Breast epithelium (tissue), 4 donors: ENCODE data around the gene NSG2. TPM values are rescaled to one million over a fixed set of nuclear protein-coding genes. Genes with fewer than 3 reads are reported as not detected.

Experiments used
- DNase-seq, 2 donors: peaks; one replicate each; pipeline ENCODE4 v3.0.0-alpha.2; 2019; ENCODE audit warnings: low spot score in 2 of 2
- H3K27ac ChIP-seq, 2 donors: fragments of 200-600 bp; sonication (generic) in 1 of 2; one replicate each; pipeline ENCODE4 v1.5.1; 2016 to 2019; ENCODE audit warnings: mild to moderate bottlenecking in 1 of 2
- H3K27me3 ChIP-seq, 2 donors: fragments of 200-600 bp; sonication (generic) in 1 of 2; one replicate each; pipeline versions ENCODE4 v1.5.1 to v1.6.0; 2017 to 2019; ENCODE audit warnings: control low read depth in 1 of 2, mild to moderate bottlenecking in 1 of 2
- H3K36me3 ChIP-seq: fragments of 200-600 bp; one replicate; pipeline ENCODE4 v1.5.1; 2019
- H3K4me1 ChIP-seq, 2 donors: fragments of 200-600 bp; sonication (generic); one replicate each; pipeline ENCODE4 v1.5.1; 2016 to 2019; ENCODE audit warnings: control low read depth in 1 of 2
- H3K4me3 ChIP-seq, 3 donors: fragments of 200-600 bp; sonication (generic); 1 replicate in 2 of 3; 2 replicates in 1 of 3; pipeline ENCODE4 v1.5.1; 2016 to 2019; ENCODE audit warnings: mild to moderate bottlenecking in 3 of 3, moderate library complexity in 2 of 3
- H3K9me3 ChIP-seq, 2 donors: fragments of 200-600 bp; sonication (generic) in 1 of 2; one replicate each; pipeline ENCODE4 v1.5.1; 2016 to 2019; ENCODE audit warnings: control low read depth in 1 of 2
- POLR2A ChIP-seq: fragments of 450-650 bp; IDR thresholded peaks from one replicate; pipeline ENCODE4 v1.6.1; 2016; ENCODE audit warnings: antibody characterized with exemption, mild to moderate bottlenecking, moderate library complexity
- POLR2AphosphoS5 ChIP-seq, 3 donors: sonication (generic); formaldehyde crosslinking; IDR thresholded peaks; one replicate each; pipeline ENCODE4 v1.6.1; 2017; ENCODE audit warnings: antibody characterized with exemption in 3 of 3
- intact Hi-C: fragments of 100-400 bp; cut with DNase I; formaldehyde crosslinking; loops from one replicate; pipeline ENCODE4 v1.15.1; 2023; ENCODE audit warnings: low total_unique reads
- total RNA-seq, 3 donors: library from RNA; depleted of rRNA; stranded (reverse); fragments of >200 nt; gene quantifications; one replicate each; pipeline ENCODE4 v1.1.0, GENCODE V29; 2016
- TF ChIP-seq, protein P1 (sequence below), 3 donors: fragments of 450-650 bp; IDR thresholded peaks; one replicate each; pipeline ENCODE4 v1.5.1; 2016 to 2017; ENCODE audit warnings: antibody characterized with exemption in 3 of 3, mild to moderate bottlenecking in 3 of 3, moderate library complexity in 3 of 3

Gene NSG2
- total RNA-seq, 3 donors from 2014 or later, result not detected

DNA sequence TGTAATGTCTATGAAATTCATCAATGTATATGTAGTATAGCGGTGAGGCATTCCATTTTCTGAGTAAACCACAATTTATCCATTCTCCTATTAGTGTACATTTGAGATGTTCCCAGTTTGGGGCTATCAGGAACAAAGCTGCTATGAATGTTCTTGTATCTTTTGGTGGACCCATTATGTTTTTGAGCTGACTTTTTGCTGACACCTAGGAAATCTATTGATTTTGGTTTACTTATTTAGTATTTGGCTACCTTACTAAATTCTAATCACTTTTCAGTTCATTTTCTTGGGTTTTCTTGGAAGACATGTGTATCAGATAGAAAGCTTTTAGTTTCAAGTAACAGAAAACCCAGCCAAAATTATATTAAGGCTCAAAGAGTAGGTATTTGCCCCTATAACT is 13.7 kb downstream of the NSG2 start:
- H3K4me3 ChIP-seq, result no peak overlapping the region
- intact Hi-C loops, result no loop called here
- H3K4me1 ChIP-seq, result no peaks in the 10 kb centered on the region
- no peak overlapping the region for H3K27ac ChIP-seq
- no peak for DNase-seq
- TF ChIP-seq POLR2AphosphoS5 (IDR thresholded peaks at IDR 0.05), result no peak
- no peak for TF ChIP-seq POLR2A
- H3K9me3 ChIP-seq, result no peaks in the 10 kb centered on the region
- no peaks in the 10 kb centered on the region for H3K36me3 ChIP-seq
- peaks cover 0 to 3% of the 10 kb centered on the region in 2 donors for H3K27me3 ChIP-seq

DNA sequence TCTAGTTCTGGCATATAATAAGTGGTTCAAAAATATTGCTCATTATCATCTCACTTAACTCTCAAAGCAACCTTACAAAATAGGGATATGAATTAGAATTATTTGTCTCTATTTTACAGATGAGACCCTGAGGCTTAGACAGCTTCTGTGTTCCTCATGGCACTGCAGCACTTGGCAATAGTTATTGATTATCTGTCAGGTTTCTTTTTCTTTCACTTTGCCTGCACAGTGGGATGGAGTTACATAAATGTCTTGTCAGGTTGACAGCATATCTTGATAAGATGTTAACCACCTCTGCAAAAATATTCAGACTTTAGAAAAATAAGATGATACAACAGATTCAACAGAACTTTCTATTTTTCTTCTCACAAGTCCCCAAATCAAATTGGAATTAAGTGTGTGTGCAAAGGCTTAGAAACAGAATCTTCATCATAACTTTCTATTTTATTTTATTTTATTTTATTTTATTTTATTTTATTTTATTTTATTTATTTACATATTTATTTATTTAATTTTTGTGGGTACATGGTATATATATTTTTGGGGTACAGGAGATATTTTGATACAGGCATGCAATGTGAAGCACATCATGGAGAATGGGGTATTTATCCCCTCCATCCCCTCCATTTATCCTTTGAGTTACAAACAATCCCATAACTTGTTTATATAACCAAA is 17.7 kb downstream of the NSG2 start:
- H3K4me3 ChIP-seq, result no peak overlapping the region
- H3K36me3 ChIP-seq, result no peaks in the 10 kb centered on the region
- H3K27ac ChIP-seq, result no peak overlapping the region
- no peaks in the 10 kb centered on the region for H3K9me3 ChIP-seq
- no peaks in the 10 kb centered on the region for H3K4me1 ChIP-seq
- no peak for DNase-seq
- intact Hi-C loops, result no loop called here
- peaks cover 0 to 14% of the 10 kb centered on the region in 2 donors for H3K27me3 ChIP-seq
- TF ChIP-seq, protein P1, sequence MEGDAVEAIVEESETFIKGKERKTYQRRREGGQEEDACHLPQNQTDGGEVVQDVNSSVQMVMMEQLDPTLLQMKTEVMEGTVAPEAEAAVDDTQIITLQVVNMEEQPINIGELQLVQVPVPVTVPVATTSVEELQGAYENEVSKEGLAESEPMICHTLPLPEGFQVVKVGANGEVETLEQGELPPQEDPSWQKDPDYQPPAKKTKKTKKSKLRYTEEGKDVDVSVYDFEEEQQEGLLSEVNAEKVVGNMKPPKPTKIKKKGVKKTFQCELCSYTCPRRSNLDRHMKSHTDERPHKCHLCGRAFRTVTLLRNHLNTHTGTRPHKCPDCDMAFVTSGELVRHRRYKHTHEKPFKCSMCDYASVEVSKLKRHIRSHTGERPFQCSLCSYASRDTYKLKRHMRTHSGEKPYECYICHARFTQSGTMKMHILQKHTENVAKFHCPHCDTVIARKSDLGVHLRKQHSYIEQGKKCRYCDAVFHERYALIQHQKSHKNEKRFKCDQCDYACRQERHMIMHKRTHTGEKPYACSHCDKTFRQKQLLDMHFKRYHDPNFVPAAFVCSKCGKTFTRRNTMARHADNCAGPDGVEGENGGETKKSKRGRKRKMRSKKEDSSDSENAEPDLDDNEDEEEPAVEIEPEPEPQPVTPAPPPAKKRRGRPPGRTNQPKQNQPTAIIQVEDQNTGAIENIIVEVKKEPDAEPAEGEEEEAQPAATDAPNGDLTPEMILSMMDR (IDR thresholded peaks at IDR 0.05), result no peak
- no peak for TF ChIP-seq POLR2AphosphoS5 (IDR thresholded peaks at IDR 0.05)
- no peak for TF ChIP-seq POLR2A

DNA sequence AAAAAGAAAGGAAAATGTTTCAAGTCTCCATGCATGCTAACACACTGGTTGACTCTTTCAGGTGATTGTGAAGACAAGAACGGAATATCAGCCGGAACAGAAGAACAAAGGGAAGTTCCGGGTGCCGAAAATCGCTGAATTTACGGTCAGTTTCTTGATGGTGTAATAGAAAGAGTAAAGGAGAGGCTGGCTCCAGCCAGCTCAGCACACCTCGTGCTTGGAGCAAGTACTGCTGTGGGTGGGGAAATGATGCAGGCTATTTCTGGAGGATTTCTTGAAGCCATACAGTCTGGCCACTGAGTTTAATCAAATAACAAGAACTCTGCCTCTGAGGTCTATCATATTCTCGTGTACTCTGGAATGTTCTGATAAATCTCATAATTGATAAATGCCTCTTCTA is 18.7 kb downstream of the NSG2 start:
- intact Hi-C loops, result no loop called here
- peaks cover 0 to 14% of the 10 kb centered on the region in 2 donors for H3K27me3 ChIP-seq
- TF ChIP-seq POLR2A (no peak), POLR2AphosphoS5 (IDR thresholded peaks at IDR 0.05) (no peak)
- TF ChIP-seq, protein P1 (IDR thresholded peaks at IDR 0.05), result no peak
- no peaks in the 10 kb centered on the region for H3K4me1 ChIP-seq
- no peak overlapping the region for H3K4me3 ChIP-seq
- H3K27ac ChIP-seq, result no peak overlapping the region
- no peaks in the 10 kb centered on the region for H3K9me3 ChIP-seq
- no peak for DNase-seq
- H3K36me3 ChIP-seq, result no peaks in the 10 kb centered on the region

DNA sequence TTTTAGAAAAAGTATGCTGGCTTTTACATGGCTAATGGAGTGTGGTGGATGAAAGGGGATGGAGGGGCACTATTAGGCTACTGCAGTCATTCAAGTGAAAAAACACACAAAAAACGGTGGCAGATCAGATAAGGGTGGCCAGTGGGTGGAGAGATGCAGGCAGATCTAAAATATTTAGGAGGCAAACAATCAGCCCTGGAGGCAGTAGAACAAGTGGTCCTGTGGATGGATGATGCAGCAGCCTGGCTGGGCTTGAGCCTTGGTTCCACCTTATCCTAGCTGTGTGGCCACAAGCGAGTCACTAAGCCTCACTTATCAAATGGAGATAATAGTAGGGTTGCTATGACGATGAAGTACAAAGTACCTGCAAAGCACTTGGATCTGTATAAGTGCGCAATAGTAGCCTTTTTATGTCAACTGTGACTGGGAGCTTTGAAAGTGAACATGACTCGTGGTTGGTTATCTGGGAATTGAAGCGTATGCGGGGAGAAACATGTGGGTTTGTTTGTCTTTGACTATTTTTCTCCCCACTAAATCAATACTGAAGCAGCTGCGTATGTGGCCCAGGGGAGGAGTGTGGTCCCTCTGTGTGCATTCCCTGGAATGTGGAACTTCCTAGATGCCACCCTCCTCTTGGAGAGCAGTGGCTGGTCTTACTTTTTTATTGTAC is 20.2 kb downstream of the NSG2 start:
- H3K36me3 ChIP-seq, result no peaks in the 10 kb centered on the region
- H3K27ac ChIP-seq, result no peak overlapping the region
- TF ChIP-seq, protein P1 (IDR thresholded peaks at IDR 0.05), result no peak
- no peak for TF ChIP-seq POLR2AphosphoS5 (IDR thresholded peaks at IDR 0.05)
- TF ChIP-seq POLR2A, result no peak
- H3K4me3 ChIP-seq, result no peak overlapping the region
- no peaks in the 10 kb centered on the region for H3K4me1 ChIP-seq
- H3K27me3 ChIP-seq, result peaks cover 0 to 14% of the 10 kb centered on the region in 2 donors
- intact Hi-C loops, result no loop called here
- DNase-seq, result no peak
- no peaks in the 10 kb centered on the region for H3K9me3 ChIP-seq

DNA sequence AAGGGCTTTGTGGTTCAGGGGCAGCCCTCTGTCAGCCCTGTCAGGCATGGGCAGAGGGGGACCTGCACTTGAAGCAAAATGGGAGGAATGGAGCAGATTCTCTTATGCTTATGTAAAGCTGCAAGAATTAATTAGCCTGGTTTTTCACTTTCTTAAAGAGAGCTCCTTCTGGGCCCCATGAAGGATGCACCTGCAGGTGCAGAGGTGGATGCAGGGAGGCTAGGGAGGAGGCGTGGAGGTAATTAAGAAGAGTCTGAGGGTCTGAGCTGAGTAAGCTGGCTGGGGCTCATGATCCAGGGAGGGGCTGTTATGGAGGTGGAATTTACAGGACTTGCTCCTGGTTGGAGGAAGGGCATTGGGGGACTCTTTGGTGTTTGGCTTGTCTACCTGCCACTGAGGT is 22.0 kb downstream of the NSG2 start:
- Histone ChIP-seq H3K27me3 (peaks cover 0 to 14% of the 10 kb centered on the region in 2 donors), H3K9me3 (no peaks in the 10 kb centered on the region), H3K27ac (no peak overlapping the region), H3K4me3 (no peak overlapping the region), H3K36me3 (no peaks in the 10 kb centered on the region), H3K4me1 (no peaks in the 10 kb centered on the region)
- DNase-seq, result no peak
- intact Hi-C loops, result no loop called here
- TF ChIP-seq, protein P1 (IDR thresholded peaks at IDR 0.05), result no peak
- TF ChIP-seq POLR2AphosphoS5 (IDR thresholded peaks at IDR 0.05) (no peak), POLR2A (no peak)
